Measurements from ENCODE around the gene ANGPTL2.
"Not testable (repeated sequence)": the region's sequence is repeated elsewhere in the genome, so short reads cannot be mapped to it uniquely, and the experiment has no call there.

The ANGPTL2 gene

GRCh38 chr9:127147251-127147650, 24.8 kb upstream of the ANGPTL2 start:
- no peaks in the 10 kb centered on the region for H3K9me2 ChIP-seq (ENCODE audit: low read depth, low read length)

DNA sequence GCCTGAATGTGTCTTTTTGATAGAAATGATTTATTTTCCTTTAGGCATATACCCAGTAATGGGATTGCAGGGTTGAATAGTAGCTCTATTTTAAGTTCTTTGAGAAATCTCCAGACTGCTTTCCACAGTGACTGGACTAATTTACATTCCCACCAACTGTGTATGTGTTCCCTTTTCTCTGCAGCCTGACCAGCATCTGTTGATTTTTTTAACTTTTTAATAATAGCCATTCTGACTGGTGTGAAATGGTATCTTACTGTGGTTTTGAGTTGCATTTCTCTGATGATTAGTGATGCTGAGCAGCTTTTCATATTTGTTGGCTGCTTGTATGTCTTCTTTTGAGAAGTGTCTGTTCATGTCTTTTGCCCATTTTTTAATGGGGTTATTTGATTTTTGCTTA, 24.4 kb upstream of the ANGPTL2 start:
- H2AFZ ChIP-seq (ENCODE audit: low read length); H3K27ac ChIP-seq (ENCODE audit: low read depth, low read length, poor library complexity, severe bottlenecking); H3K27me3 ChIP-seq (ENCODE audit: insufficient read depth, low read length): not testable (repeated sequence)

More at GRCh38 chr9:127147251-127147650, 24.8 kb upstream of the ANGPTL2 start:
- Histone ChIP-seq H3K79me2 (ENCODE audit: insufficient read depth, low read length) (no peaks in the 10 kb centered on the region), H4K20me1 (ENCODE audit: insufficient read depth, low read length) (no peaks in the 10 kb centered on the region), H3K36me3 (ENCODE audit: insufficient read depth, low read length) (no peaks in the 10 kb centered on the region), H3K4me1 (ENCODE audit: insufficient read depth, low read length, severe bottlenecking) (no peaks in the 10 kb centered on the region), H3K27ac (ENCODE audit: low read depth, low read length, poor library complexity, severe bottlenecking) (no peak overlapping the region), H2AFZ (ENCODE audit: low read length) (no peak overlapping the region), H3K9me3 (ENCODE audit: low read length) (no peaks in the 10 kb centered on the region), H3K4me2 (ENCODE audit: low read length) (no peak overlapping the region), H3K4me3 (ENCODE audit: low read depth, low read length, poor library complexity, severe bottlenecking) (no peak overlapping the region), H3F3A (ENCODE audit: insufficient read depth, low read length) (no peaks in the 10 kb centered on the region), H3K27me3 (ENCODE audit: insufficient read depth, low read length) (no peaks in the 10 kb centered on the region), H3K9ac (ENCODE audit: low read length) (no peak overlapping the region)
- TF ChIP-seq, protein P1, sequence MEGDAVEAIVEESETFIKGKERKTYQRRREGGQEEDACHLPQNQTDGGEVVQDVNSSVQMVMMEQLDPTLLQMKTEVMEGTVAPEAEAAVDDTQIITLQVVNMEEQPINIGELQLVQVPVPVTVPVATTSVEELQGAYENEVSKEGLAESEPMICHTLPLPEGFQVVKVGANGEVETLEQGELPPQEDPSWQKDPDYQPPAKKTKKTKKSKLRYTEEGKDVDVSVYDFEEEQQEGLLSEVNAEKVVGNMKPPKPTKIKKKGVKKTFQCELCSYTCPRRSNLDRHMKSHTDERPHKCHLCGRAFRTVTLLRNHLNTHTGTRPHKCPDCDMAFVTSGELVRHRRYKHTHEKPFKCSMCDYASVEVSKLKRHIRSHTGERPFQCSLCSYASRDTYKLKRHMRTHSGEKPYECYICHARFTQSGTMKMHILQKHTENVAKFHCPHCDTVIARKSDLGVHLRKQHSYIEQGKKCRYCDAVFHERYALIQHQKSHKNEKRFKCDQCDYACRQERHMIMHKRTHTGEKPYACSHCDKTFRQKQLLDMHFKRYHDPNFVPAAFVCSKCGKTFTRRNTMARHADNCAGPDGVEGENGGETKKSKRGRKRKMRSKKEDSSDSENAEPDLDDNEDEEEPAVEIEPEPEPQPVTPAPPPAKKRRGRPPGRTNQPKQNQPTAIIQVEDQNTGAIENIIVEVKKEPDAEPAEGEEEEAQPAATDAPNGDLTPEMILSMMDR (IDR thresholded peaks at IDR 0.05; ENCODE audit: low read length), result no peak
- TF ChIP-seq EZH2 (IDR thresholded peaks at IDR 0.05; ENCODE audit: borderline replicate concordance, low read length), result no peak

DNA sequence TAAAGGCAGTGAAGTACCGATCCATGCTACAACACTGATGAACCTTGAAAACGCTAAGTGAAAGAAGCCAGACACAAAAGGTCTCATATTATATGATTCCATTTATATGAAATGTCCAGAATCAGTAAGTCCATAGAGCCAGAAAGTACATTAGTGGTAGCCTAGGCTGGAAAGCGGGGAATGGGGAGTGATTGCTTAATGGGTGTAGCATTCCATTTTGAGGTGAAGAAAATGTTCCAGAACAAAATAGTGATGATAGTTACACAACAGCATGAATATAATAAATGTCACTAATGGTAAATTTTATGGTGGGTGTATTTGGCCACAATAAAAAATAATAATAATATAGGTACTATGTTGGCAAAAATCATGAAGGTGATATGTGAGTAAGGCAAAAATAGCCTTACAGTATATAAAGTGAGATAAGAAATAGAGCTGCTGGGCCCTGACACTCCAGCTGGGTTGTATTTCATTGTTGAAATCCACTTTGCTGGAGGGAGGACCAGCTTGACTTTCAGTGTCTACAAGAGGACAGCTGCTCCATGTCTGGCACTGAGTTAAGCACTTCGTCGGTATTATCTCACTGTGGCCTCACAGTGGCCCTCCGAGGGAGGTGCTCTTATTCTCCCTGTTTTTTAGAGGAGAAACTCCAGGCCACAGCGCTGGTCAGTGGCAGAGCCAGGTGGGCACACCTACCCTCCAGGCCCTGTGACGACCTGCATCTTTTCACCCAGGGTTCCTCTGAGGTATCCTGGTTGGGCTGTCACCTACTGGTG, 22.4 kb upstream of the ANGPTL2 start:
- Histone ChIP-seq H3K79me2 (ENCODE audit: insufficient read depth, low read length) (no peaks in the 10 kb centered on the region), H3K27ac (ENCODE audit: low read depth, low read length, poor library complexity, severe bottlenecking) (no peak overlapping the region), H2AFZ (ENCODE audit: low read length) (no peak overlapping the region), H3K4me3 (ENCODE audit: low read depth, low read length, poor library complexity, severe bottlenecking) (no peak overlapping the region), H3K4me2 (ENCODE audit: low read length) (no peak overlapping the region), H4K20me1 (ENCODE audit: insufficient read depth, low read length) (no peaks in the 10 kb centered on the region), H3F3A (ENCODE audit: insufficient read depth, low read length) (no peaks in the 10 kb centered on the region), H3K36me3 (ENCODE audit: insufficient read depth, low read length) (no peaks in the 10 kb centered on the region), H3K27me3 (ENCODE audit: insufficient read depth, low read length) (no peaks in the 10 kb centered on the region), H3K9me3 (ENCODE audit: low read length) (no peaks in the 10 kb centered on the region), H3K9ac (ENCODE audit: low read length) (no peak overlapping the region), H3K4me1 (ENCODE audit: insufficient read depth, low read length, severe bottlenecking) (no peaks in the 10 kb centered on the region), H3K9me2 (ENCODE audit: low read depth, low read length) (no peaks in the 10 kb centered on the region)
- TF ChIP-seq EZH2 (IDR thresholded peaks at IDR 0.05; ENCODE audit: borderline replicate concordance, low read length), result no peak
- TF ChIP-seq, protein P1 (IDR thresholded peaks at IDR 0.05; ENCODE audit: low read length), result no peak

More for the DNA sequence above, 24.4 kb upstream of the ANGPTL2 start:
- H3K9me3 ChIP-seq (ENCODE audit: low read length); H3K9me2 ChIP-seq (ENCODE audit: low read depth, low read length); H3K4me3 ChIP-seq (ENCODE audit: low read depth, low read length, poor library complexity, severe bottlenecking); H3F3A ChIP-seq (ENCODE audit: insufficient read depth, low read length); H3K36me3 ChIP-seq (ENCODE audit: insufficient read depth, low read length); H3K9ac ChIP-seq (ENCODE audit: low read length); H4K20me1 ChIP-seq (ENCODE audit: insufficient read depth, low read length); H3K4me2 ChIP-seq (ENCODE audit: low read length); H3K4me1 ChIP-seq (ENCODE audit: insufficient read depth, low read length, severe bottlenecking); H3K79me2 ChIP-seq (ENCODE audit: insufficient read depth, low read length): not testable (repeated sequence)
